CD8-positive, alpha-beta memory T cell (primary cell): ENCODE data around the gene CFAP74. TPM values are rescaled to one million over a fixed set of nuclear protein-coding genes. Genes with fewer than 3 reads are reported as not detected.
A peak's percentile ranks its signal among the peaks of the same experiment; 100 is the strongest.

Experiments used
- CTCF ChIA-PET: fragments of 350-600 bp; sonication (Branson Sonifier 250); formaldehyde crosslinking; loops from one replicate; lab custom pipeline; 2021; ENCODE audit warnings: antibody characterized with exemption; lab: Charles Lee
- POLR2A ChIA-PET: fragments of 350-600 bp; sonication (Branson Sonifier 250); formaldehyde crosslinking; loops from one replicate; lab custom pipeline; 2021; ENCODE audit warnings: antibody characterized with exemption; lab: Charles Lee
- DNase-seq, 5 donors: peaks; one replicate each; pipeline versions ENCODE4 v3.0.0 to v3.0.0-alpha.2; 2020 to 2022; ENCODE audit warnings: mixed read lengths in 1 of 5
- H3K27ac ChIP-seq: one replicate; pipeline ENCODE4 v1.7.0; 2013; ENCODE audit warnings: low read depth, mild to moderate bottlenecking, low read length, moderate library complexity
- H3K27me3 ChIP-seq: 2 replicates; pipeline ENCODE4 v1.7.0; 2013; ENCODE audit warnings: low read length, mild to moderate bottlenecking; ENCODE audit not compliant: insufficient read depth, poor library complexity, severe bottlenecking
- H3K36me3 ChIP-seq: 2 replicates; pipeline ENCODE4 v1.7.0; 2013; ENCODE audit warnings: mild to moderate bottlenecking, low read length, moderate library complexity; ENCODE audit not compliant: insufficient read depth
- H3K4me1 ChIP-seq: 2 replicates; pipeline ENCODE4 v1.7.0; 2013; ENCODE audit warnings: mild to moderate bottlenecking, low read length, moderate library complexity; ENCODE audit not compliant: insufficient read depth
- H3K4me3 ChIP-seq: 2 replicates; pipeline ENCODE4 v1.7.0; 2013; ENCODE audit warnings: mild to moderate bottlenecking, low read length
- H3K9me3 ChIP-seq: 2 replicates; pipeline ENCODE4 v1.7.0; 2013; ENCODE audit warnings: mild to moderate bottlenecking, low read length
- H3K27ac Mint-ChIP-seq, 8 donors: one replicate each; pipeline ENCODE4 v1.8.0; 2020 to 2021; ENCODE audit warnings: mixed read lengths in 8 of 8, mild to moderate bottlenecking in 6 of 8, inconsistent platforms in 3 of 8, moderate library complexity in 3 of 8
- H3K27me3 Mint-ChIP-seq, 2 donors: one replicate each; pipeline ENCODE4 v1.8.0; 2020 to 2021; ENCODE audit warnings: mixed read lengths in 2 of 2, mild to moderate bottlenecking in 1 of 2, moderate library complexity in 1 of 2
- H3K36me3 Mint-ChIP-seq, 3 donors: one replicate each; pipeline ENCODE4 v1.8.0; 2020 to 2021; ENCODE audit warnings: mixed read lengths in 3 of 3, inconsistent platforms in 1 of 3, mild to moderate bottlenecking in 1 of 3
- H3K4me1 Mint-ChIP-seq, 3 donors: one replicate each; pipeline ENCODE4 v1.8.0; 2020 to 2021; ENCODE audit warnings: mixed read lengths in 3 of 3, inconsistent platforms in 1 of 3, mild to moderate bottlenecking in 1 of 3
- H3K4me3 Mint-ChIP-seq, 7 donors: one replicate each; pipeline ENCODE4 v1.8.0; 2020 to 2021; ENCODE audit warnings: mixed read lengths in 7 of 7, mild to moderate bottlenecking in 6 of 7, moderate library complexity in 4 of 7, inconsistent platforms in 2 of 7
- H3K9me3 Mint-ChIP-seq, 5 donors: one replicate each; pipeline ENCODE4 v1.8.0; 2020 to 2022; ENCODE audit warnings: mixed read lengths in 5 of 5, mild to moderate bottlenecking in 3 of 5, moderate library complexity in 2 of 5, inconsistent platforms in 1 of 5
- polyA plus RNA-seq: library from polyadenylated mRNA; unstranded; fragments of 300-500 nt; fragmentation: Illumina TruSeq; gene quantifications from one replicate; pipeline ENCODE4 v1.2.3, GENCODE V29; 2021
- total RNA-seq, 2 experiments: library from RNA; stranded (reverse); gene quantifications; one replicate each; pipeline ENCODE4 v1.2.3, GENCODE V29; 2021

Gene CFAP74
- total and polyA plus RNA-seq, 3 experiments from 2014 or later, result not detected

DNA sequence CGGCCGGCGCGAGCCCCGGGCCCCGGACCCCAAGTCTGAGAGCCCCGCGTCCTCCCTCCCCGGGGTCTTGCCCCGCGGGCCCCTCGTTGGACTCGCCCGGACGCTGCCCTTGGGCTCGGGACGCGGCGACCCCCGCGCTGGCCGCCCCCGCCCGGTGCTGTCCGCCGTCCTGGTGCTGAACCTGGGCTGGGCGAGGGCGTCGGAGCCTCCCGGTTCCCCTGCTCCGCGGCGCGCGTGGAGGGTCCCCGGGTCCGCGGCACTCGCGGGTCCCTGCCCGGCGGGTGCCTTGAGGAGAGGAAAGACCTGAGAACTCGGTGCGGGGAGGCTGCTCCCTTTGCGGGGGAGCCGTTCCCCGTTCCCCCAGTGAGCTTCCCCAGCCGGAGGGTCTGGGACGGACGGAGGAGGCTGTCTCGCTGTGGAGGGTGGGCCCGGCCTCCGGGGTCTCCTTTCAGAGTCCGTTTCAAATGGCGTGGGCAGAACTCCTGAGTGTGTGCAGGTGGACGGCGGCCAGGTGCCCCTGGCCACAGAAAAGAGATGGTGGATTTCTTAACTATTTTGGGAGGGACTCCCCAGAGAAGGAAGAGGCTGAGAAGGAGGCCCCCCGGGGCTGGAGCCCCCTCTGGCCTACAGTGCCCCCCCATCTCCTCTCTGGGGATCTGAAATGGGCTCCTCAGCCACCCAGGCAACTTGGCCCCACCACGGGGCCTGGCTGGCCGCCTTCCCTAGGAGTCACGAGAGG is 16.2 kb upstream of the CFAP74 start:
- Mint-ChIP-seq H3K4me1 (peaks cover 6 to 12% (median 8%) of the 10 kb centered on the region in 3 donors), H3K27ac (no peak overlapping the region), H3K27me3 (peaks cover 46 to 79% of the 10 kb centered on the region in 2 donors), H3K4me3 (peak overlapping the region in 1 of 7 donors; percentile 19), H3K36me3 (no peaks in the 10 kb centered on the region), H3K9me3 (peaks cover 0 to 2% (median 0%) of the 10 kb centered on the region in 5 donors)
- ChIA-PET POLR2A (no interaction called here), CTCF (no interaction called here)
- peaks cover 6% of the 10 kb centered on the region for H3K4me1 ChIP-seq
- H3K9me3 ChIP-seq, result no peaks in the 10 kb centered on the region
- no peak overlapping the region for H3K4me3 ChIP-seq
- peaks cover 26% of the 10 kb centered on the region for H3K27me3 ChIP-seq
- no peak overlapping the region for H3K27ac ChIP-seq
- DNase-seq, result no peak
- no peaks in the 10 kb centered on the region for H3K36me3 ChIP-seq

DNA sequence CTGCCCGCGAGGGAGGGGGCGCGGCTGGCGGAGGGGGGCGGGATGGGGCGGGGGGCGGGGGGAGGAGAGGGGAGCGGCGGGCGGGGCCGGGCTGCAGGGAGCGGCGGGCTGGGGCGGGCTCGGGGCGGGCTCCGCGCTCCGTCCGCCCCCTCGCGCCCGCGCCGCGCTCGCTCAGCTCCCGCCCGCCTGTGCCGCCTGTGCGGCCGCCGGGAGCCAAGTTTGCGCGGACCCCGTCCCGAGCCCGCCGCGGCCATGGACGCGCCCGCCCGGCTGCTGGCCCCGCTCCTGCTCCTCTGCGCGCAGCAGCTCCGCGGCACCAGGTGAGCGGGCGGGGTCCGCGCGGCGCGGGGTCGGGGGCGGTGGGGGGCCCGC is 15.6 kb upstream of the CFAP74 start, which contains the start of gene GABRD:
Gene GABRD (plus strand): TSS at position 174 of the 372 bp plus-strand sequence. CDS start 79 bp downstream, at position 253.
- peaks cover 0 to 2% (median 0%) of the 10 kb centered on the region in 5 donors for H3K9me3 Mint-ChIP-seq
- H3K27ac Mint-ChIP-seq, result peak within 1 kb of the TSS in 1 of 8 donors; percentile 11
- CTCF ChIA-PET, result no interaction called here
- no peaks in the 10 kb centered on the region for H3K36me3 Mint-ChIP-seq
- no peak for DNase-seq
- POLR2A ChIA-PET, result no interaction called here
- Histone ChIP-seq H3K36me3 (no peaks in the 10 kb centered on the region), H3K9me3 (no peaks in the 10 kb centered on the region), H3K27me3 (peaks cover 26% of the 10 kb centered on the region), H3K27ac (no peak within 1 kb of the TSS), H3K4me3 (no peak within 1 kb of the TSS), H3K4me1 (peaks cover 6% of the 10 kb centered on the region)
- peaks cover 6 to 12% (median 8%) of the 10 kb centered on the region in 3 donors for H3K4me1 Mint-ChIP-seq
- peak within 1 kb of the TSS in 6 of 7 donors; percentile 56 to 82 (median 74) for H3K4me3 Mint-ChIP-seq
- peaks cover 47 to 83% of the 10 kb centered on the region in 2 donors for H3K27me3 Mint-ChIP-seq

- H3K36me3 Mint-ChIP-seq, result no peaks in the 10 kb centered on the region
- H3K9me3 Mint-ChIP-seq, result peaks cover 0 to 2% (median 0%) of the 10 kb centered on the region in 5 donors
- peak overlapping the region in 1 of 8 donors; percentile 11 for H3K27ac Mint-ChIP-seq
- no peaks in the 10 kb centered on the region for H3K9me3 ChIP-seq
- ChIA-PET CTCF (no interaction called here), POLR2A (no interaction called here)
- no peak overlapping the region for H3K27ac ChIP-seq
- peaks cover 6% of the 10 kb centered on the region for H3K4me1 ChIP-seq
- H3K4me3 ChIP-seq, result no peak overlapping the region
- no peaks in the 10 kb centered on the region for H3K36me3 ChIP-seq
- no peak for DNase-seq
- peaks cover 26% of the 10 kb centered on the region for H3K27me3 ChIP-seq
- H3K4me1 Mint-ChIP-seq, result peaks cover 6 to 12% (median 8%) of the 10 kb centered on the region in 3 donors
- peak overlapping the region in 6 of 7 donors; percentile 63 to 82 (median 74) for H3K4me3 Mint-ChIP-seq
- H3K27me3 Mint-ChIP-seq, result peaks cover 47 to 77% of the 10 kb centered on the region in 2 donors
Observed at GRCh38 chr1:2018217-2019171, 14.9 kb upstream of the CFAP74 start.

DNA sequence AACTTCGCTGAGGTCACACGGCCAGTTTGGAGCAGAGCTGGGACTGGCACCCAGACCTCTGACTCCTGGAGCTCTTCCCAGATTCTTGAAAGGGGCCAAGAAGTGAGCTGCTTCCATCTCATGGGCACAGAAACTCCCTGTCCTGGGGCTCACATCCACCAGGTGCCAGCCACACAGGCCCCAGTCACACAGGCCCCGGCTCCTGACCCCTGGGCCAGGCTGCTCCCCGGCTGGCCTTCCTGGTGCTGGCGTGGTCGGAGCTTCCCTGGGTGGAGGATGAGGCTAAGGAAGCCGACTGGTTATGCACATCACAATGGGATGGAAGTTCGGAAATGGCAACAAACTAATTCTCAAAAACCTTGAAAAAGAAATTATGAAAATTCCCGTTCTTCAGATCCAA is 12.5 kb upstream of the CFAP74 start:
- peaks cover 47 to 55% of the 10 kb centered on the region in 2 donors for H3K27me3 Mint-ChIP-seq
- peaks cover 6 to 12% (median 8%) of the 10 kb centered on the region in 3 donors for H3K4me1 Mint-ChIP-seq
- CTCF ChIA-PET, result no interaction called here
- H3K9me3 ChIP-seq, result no peaks in the 10 kb centered on the region
- POLR2A ChIA-PET, result no interaction called here
- peak overlapping the region in 1 of 7 donors; percentile 50 for H3K4me3 Mint-ChIP-seq
- no peak overlapping the region for H3K27ac ChIP-seq
- no peak for DNase-seq
- no peaks in the 10 kb centered on the region for H3K36me3 ChIP-seq
- H3K36me3 Mint-ChIP-seq, result no peaks in the 10 kb centered on the region
- H3K4me3 ChIP-seq, result no peak overlapping the region
- H3K27me3 ChIP-seq, result peaks cover 24% of the 10 kb centered on the region
- peaks cover 6% of the 10 kb centered on the region for H3K4me1 ChIP-seq
- no peak overlapping the region for H3K27ac Mint-ChIP-seq
- H3K9me3 Mint-ChIP-seq, result peaks cover 0 to 2% (median 0%) of the 10 kb centered on the region in 5 donors

- Mint-ChIP-seq H3K4me1 (peaks cover 6 to 12% (median 8%) of the 10 kb centered on the region in 3 donors), H3K9me3 (peaks cover 0 to 2% (median 0%) of the 10 kb centered on the region in 5 donors), H3K27ac (no peak overlapping the region), H3K36me3 (no peaks in the 10 kb centered on the region), H3K4me3 (no peak overlapping the region), H3K27me3 (peaks cover 37 to 44% of the 10 kb centered on the region in 2 donors)
- DNase-seq, result no peak
- H3K36me3 ChIP-seq, result no peaks in the 10 kb centered on the region
- no peak overlapping the region for H3K27ac ChIP-seq
- ChIA-PET CTCF (no interaction called here), POLR2A (no interaction called here)
- peaks cover 13% of the 10 kb centered on the region for H3K27me3 ChIP-seq
- no peaks in the 10 kb centered on the region for H3K9me3 ChIP-seq
- peaks cover 3% of the 10 kb centered on the region for H3K4me1 ChIP-seq
- H3K4me3 ChIP-seq, result no peak overlapping the region
Observed at GRCh38 chr1:2014741-2015735, 11.5 kb upstream of the CFAP74 start.

- Mint-ChIP-seq H3K4me3 (no peak overlapping the region), H3K9me3 (peaks cover 0 to 2% (median 0%) of the 10 kb centered on the region in 5 donors), H3K27ac (no peak overlapping the region), H3K36me3 (no peaks in the 10 kb centered on the region), H3K4me1 (peaks cover 6 to 12% (median 8%) of the 10 kb centered on the region in 3 donors), H3K27me3 (peaks cover 38 to 41% of the 10 kb centered on the region in 2 donors)
- Histone ChIP-seq H3K36me3 (no peaks in the 10 kb centered on the region), H3K9me3 (no peaks in the 10 kb centered on the region), H3K27me3 (peaks cover 9% of the 10 kb centered on the region), H3K27ac (no peak overlapping the region), H3K4me1 (no peaks in the 10 kb centered on the region), H3K4me3 (no peak overlapping the region)
- CTCF ChIA-PET, result no interaction called here
- POLR2A ChIA-PET, result no interaction called here
- DNase-seq, result no peak
Observed at GRCh38 chr1:2014181-2014580, 10.6 kb upstream of the CFAP74 start.
